Loucy (cell line): ENCODE results near the gene PPP2R2B.

Experiments used
- H2AFZ ChIP-seq: fragments of 200-600 bp; sonication (generic); 2 replicates; pipeline ENCODE4 v1.6.0; 2016; ENCODE audit warnings: antibody characterized with exemption, mild to moderate bottlenecking, low read length, moderate library complexity
- H3F3A ChIP-seq: fragments of 200-600 bp; 2 replicates; pipeline ENCODE4 v1.6.0; 2016; ENCODE audit warnings: antibody characterized with exemption, low read depth, mild to moderate bottlenecking
- H3K27me3 ChIP-seq: fragments of 200-600 bp; sonication (generic); 2 replicates; pipeline ENCODE4 v1.6.1; 2014; ENCODE audit warnings: low read length, mild to moderate bottlenecking; ENCODE audit not compliant: insufficient read depth, poor library complexity, severe bottlenecking
- H3K36me3 ChIP-seq: fragments of 200-600 bp; sonication (generic); 2 replicates; pipeline ENCODE4 v1.6.1; 2016; ENCODE audit warnings: low read length; ENCODE audit not compliant: insufficient read depth
- H3K4me1 ChIP-seq: fragments of 200-600 bp; sonication (generic); 2 replicates; pipeline ENCODE4 v1.5.1; 2014; ENCODE audit warnings: low read length, mild to moderate bottlenecking; ENCODE audit not compliant: insufficient read depth, poor library complexity, severe bottlenecking
- H3K4me2 ChIP-seq: fragments of 200-600 bp; sonication (generic); 2 replicates; pipeline ENCODE4 v1.6.0; 2014; ENCODE audit warnings: antibody characterized with exemption, low read length, low read depth, mild to moderate bottlenecking; ENCODE audit not compliant: poor library complexity, severe bottlenecking
- H3K4me3 ChIP-seq: fragments of 200-600 bp; sonication (generic); 2 replicates; pipeline ENCODE4 v1.5.1; 2014; ENCODE audit warnings: low read length, mild to moderate bottlenecking, mixed read lengths; ENCODE audit not compliant: poor library complexity, severe bottlenecking
- H3K79me2 ChIP-seq: fragments of 200-600 bp; sonication (generic); 2 replicates; pipeline ENCODE4 v1.6.1; 2014; ENCODE audit warnings: low read length; ENCODE audit not compliant: insufficient read depth
- H3K9ac ChIP-seq: fragments of 200-600 bp; sonication (generic); 2 replicates; pipeline ENCODE4 v1.6.0; 2014; ENCODE audit warnings: mild to moderate bottlenecking, low read depth, low read length, moderate library complexity; ENCODE audit not compliant: poor library complexity, severe bottlenecking
- H3K9me2 ChIP-seq: fragments of 200-600 bp; sonication (generic); replicated peaks from 2 replicates; pipeline ENCODE4 v1.6.1; 2016; ENCODE audit warnings: low read depth, low read length, mixed read lengths
- H3K9me3 ChIP-seq: fragments of 200-600 bp; sonication (generic); 2 replicates; pipeline ENCODE4 v1.6.1; 2014; ENCODE audit warnings: mild to moderate bottlenecking, antibody characterized with exemption, low read length, low read depth; ENCODE audit not compliant: insufficient read depth
- H4K20me1 ChIP-seq: fragments of 200-600 bp; sonication (generic); 2 replicates; pipeline ENCODE4 v1.6.0; 2014; ENCODE audit warnings: antibody characterized with exemption, low read length, mild to moderate bottlenecking; ENCODE audit not compliant: insufficient read depth, poor library complexity, severe bottlenecking
- CTCF ChIP-seq: fragments of 200-600 bp; sonication (generic); conservative IDR thresholded peaks from 2 replicates; pipeline ENCODE4 v1.5.1; 2014; ENCODE audit warnings: mild to moderate bottlenecking, antibody characterized with exemption, low read length
- EZH2phosphoT487 ChIP-seq: fragments of 200-600 bp; IDR thresholded peaks from 2 replicates; pipeline ENCODE4 v1.6.1; 2018; ENCODE audit warnings: antibody characterized with exemption, mild to moderate bottlenecking, moderate library complexity, borderline replicate concordance

PPP2R2B gene

GRCh38 chr5:146862641-146863040 lies 15.9 kb downstream of the PPP2R2B start:
- Histone ChIP-seq H3K79me2 (no peaks in the 10 kb centered on the region), H3K4me1 (no peaks in the 10 kb centered on the region), H3K4me3 (no peak overlapping the region), H3K4me2 (no peak overlapping the region), H2AFZ (no peak overlapping the region), H3K9me2 (no peaks in the 10 kb centered on the region), H3F3A (no peaks in the 10 kb centered on the region), H3K27me3 (no peaks in the 10 kb centered on the region), H4K20me1 (no peaks in the 10 kb centered on the region), H3K9me3 (no peaks in the 10 kb centered on the region), H3K9ac (no peak overlapping the region), H3K36me3 (no peaks in the 10 kb centered on the region)
- no peak for TF ChIP-seq EZH2phosphoT487
- no peak for TF ChIP-seq CTCF

GRCh38 chr5:146860213-146860893 lies 18.2 kb downstream of the PPP2R2B start:
- no peak overlapping the region for H3K4me2 ChIP-seq
- no peaks in the 10 kb centered on the region for H3K27me3 ChIP-seq
- H3K9ac ChIP-seq = no peak overlapping the region
- H4K20me1 ChIP-seq = no peaks in the 10 kb centered on the region
- H3K4me1 ChIP-seq = no peaks in the 10 kb centered on the region
- H3K79me2 ChIP-seq = no peaks in the 10 kb centered on the region
- no peak overlapping the region for H2AFZ ChIP-seq
- H3K9me3 ChIP-seq = no peaks in the 10 kb centered on the region
- no peak overlapping the region for H3K4me3 ChIP-seq
- no peaks in the 10 kb centered on the region for H3F3A ChIP-seq
- no peaks in the 10 kb centered on the region for H3K9me2 ChIP-seq
- H3K36me3 ChIP-seq = no peaks in the 10 kb centered on the region
- TF ChIP-seq EZH2phosphoT487 = no peak
- no peak for TF ChIP-seq CTCF

- Histone ChIP-seq H4K20me1 (no peaks in the 10 kb centered on the region), H3K4me3 (no peak overlapping the region), H3K9ac (no peak overlapping the region), H3K79me2 (no peaks in the 10 kb centered on the region), H3K4me2 (no peak overlapping the region), H2AFZ (no peak overlapping the region), H3K27me3 (no peaks in the 10 kb centered on the region), H3F3A (no peaks in the 10 kb centered on the region), H3K9me3 (no peaks in the 10 kb centered on the region), H3K9me2 (no peaks in the 10 kb centered on the region), H3K4me1 (no peaks in the 10 kb centered on the region), H3K36me3 (no peaks in the 10 kb centered on the region)
- TF ChIP-seq CTCF (no peak), EZH2phosphoT487 (no peak)
Measured at GRCh38 chr5:146852089-146852488, 26.5 kb downstream of the PPP2R2B start.
